Body of pancreas (tissue), 4 donors: ENCODE results near the gene CDK14.
A peak's percentile ranks its signal among the peaks of the same experiment; 100 is the strongest.

Source experiments
- POLR2A ChIP-seq, 3 donors: fragments of 450-650 bp; IDR thresholded peaks; one replicate each; pipeline ENCODE4 v1.6.1; 2016; ENCODE audit warnings: antibody characterized with exemption in 3 of 3, mild to moderate bottlenecking in 2 of 3
- TF ChIP-seq, protein P1 (sequence below), 7 experiments: fragments of 450-650 bp in 4 of 7; fragments of 200-600 bp in 3 of 7; sonication (generic) in 3 of 7; IDR thresholded peaks; one replicate each; pipeline ENCODE4 v1.5.1; 2016 to 2019; ENCODE audit warnings: antibody characterized with exemption in 7 of 7

DNA sequence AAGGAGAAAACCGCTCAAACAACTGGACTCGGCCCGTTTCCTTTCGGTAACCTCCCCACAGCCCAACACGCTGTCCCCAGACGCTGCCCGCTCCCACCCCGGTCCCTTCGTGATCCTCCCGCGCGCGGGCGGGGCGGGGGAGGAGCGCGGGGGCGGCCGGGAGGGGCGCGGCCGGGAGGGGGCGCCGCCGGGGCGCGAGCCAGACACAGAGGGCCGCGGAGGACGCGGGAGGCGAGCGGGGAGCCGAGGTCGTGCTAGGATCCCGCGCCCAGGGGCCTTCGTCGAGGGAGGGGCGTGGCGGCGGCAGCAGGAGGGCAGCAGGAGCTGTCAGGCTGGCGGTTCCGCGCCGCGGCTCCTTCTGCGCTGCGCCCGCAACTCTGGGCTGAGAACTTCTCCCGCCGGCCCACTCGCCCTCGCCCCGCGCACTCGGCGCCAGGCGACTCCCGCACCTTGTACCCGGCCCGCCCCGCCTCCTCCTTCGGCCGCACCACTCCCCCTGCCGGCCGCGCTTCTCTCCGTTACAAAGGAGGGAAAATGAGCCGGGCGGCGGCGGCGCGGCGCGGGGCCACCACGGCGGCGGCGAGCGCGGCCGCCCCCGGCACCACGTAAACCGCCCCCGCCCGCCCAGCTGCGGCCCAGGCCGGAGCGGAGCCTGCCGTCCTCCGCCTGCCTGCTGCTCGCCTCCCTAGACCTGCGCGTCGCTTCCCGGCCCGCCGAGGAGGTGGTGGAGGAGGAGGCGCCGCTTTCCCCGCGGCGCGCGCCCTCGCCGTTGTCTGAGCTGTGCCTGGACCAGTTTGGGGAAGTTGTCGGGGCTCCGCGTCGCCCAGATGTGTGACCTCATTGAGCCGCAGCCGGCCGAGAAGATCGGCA lies at the start of gene CDK14:
- TF ChIP-seq, protein P1, sequence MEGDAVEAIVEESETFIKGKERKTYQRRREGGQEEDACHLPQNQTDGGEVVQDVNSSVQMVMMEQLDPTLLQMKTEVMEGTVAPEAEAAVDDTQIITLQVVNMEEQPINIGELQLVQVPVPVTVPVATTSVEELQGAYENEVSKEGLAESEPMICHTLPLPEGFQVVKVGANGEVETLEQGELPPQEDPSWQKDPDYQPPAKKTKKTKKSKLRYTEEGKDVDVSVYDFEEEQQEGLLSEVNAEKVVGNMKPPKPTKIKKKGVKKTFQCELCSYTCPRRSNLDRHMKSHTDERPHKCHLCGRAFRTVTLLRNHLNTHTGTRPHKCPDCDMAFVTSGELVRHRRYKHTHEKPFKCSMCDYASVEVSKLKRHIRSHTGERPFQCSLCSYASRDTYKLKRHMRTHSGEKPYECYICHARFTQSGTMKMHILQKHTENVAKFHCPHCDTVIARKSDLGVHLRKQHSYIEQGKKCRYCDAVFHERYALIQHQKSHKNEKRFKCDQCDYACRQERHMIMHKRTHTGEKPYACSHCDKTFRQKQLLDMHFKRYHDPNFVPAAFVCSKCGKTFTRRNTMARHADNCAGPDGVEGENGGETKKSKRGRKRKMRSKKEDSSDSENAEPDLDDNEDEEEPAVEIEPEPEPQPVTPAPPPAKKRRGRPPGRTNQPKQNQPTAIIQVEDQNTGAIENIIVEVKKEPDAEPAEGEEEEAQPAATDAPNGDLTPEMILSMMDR (IDR thresholded peaks at IDR 0.05): peak in 6 of 7 experiments; percentile 40 to 79 (median 50)
- TF ChIP-seq POLR2A (IDR thresholded peaks at IDR 0.05): peak; percentile 31 to 57 (median 47)
